RWPE2 (cell line): ENCODE data around the gene VPS45.

Source experiments
- ATAC-seq: fragments of 200-7000 bp; cut with Tn5 transposase; 3 replicates; pipeline ENCODE4 v1.9.1; 2021; ENCODE audit warnings: low read depth
- DNase-seq: peaks from one replicate; pipeline ENCODE4 v3.0.0-alpha.2; 2020; ENCODE audit warnings: low spot score
- H3K27ac ChIP-seq: fragments of 450-650 bp; 2 replicates; pipeline ENCODE4 v1.5.1; 2017; ENCODE audit warnings: mild to moderate bottlenecking; ENCODE audit not compliant: poor library complexity, severe bottlenecking
- H3K27me3 ChIP-seq: fragments of 250-450 bp; sonication (Bioruptor Pico); 2 replicates; pipeline ENCODE4 v1.5.1; 2021; ENCODE audit warnings: mild to moderate bottlenecking, moderate library complexity; ENCODE audit not compliant: insufficient read depth, poor library complexity, severe bottlenecking
- H3K36me3 ChIP-seq: fragments of 250-450 bp; sonication (Bioruptor Pico); 2 replicates; pipeline ENCODE4 v1.5.1; 2020; ENCODE audit warnings: low read depth, mild to moderate bottlenecking, moderate library complexity
- H3K4me1 ChIP-seq: fragments of 250-450 bp; sonication (Bioruptor Pico); 2 replicates; pipeline ENCODE4 v1.5.1; 2021; ENCODE audit warnings: mild to moderate bottlenecking, moderate library complexity; ENCODE audit not compliant: insufficient read depth, poor library complexity, severe bottlenecking
- H3K4me3 ChIP-seq: fragments of 250-450 bp; sonication (Bioruptor Pico); 2 replicates; pipeline ENCODE4 v1.5.1; 2021; ENCODE audit warnings: mild to moderate bottlenecking, moderate library complexity; ENCODE audit not compliant: severe bottlenecking
- H3K9me3 ChIP-seq: fragments of 250-450 bp; sonication (Bioruptor Pico); 2 replicates; pipeline ENCODE4 v1.5.1; 2021; ENCODE audit warnings: mild to moderate bottlenecking, moderate library complexity; ENCODE audit not compliant: severe bottlenecking
- TF ChIP-seq, protein P1 (sequence below): fragments of 450-650 bp; IDR thresholded peaks from one replicate; pipeline ENCODE4 v1.5.1; 2017; ENCODE audit warnings: mild to moderate bottlenecking, moderate library complexity; ENCODE audit not compliant: poor library complexity, severe bottlenecking

The VPS45 gene

DNA sequence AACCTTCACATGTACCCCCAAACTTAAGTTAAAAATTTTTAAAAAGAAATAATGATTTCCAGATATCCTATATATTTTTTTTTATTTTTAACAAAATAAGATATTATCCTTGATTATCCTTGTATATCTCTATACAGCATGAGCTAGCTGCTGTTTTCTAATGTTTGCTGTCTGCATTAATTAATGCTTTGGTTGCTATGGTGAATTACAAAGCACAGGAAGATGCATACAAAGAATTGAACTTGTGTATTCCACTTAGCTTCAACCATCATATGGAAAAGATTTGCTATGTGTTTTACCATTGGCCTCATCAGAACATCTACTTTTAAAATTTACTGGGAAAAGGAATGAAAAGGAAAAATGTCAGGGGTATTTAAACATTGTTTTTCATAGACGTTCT, 35.4 kb downstream of the VPS45 start:
- no peaks in the 10 kb centered on the region for H3K4me1 ChIP-seq
- H3K27ac ChIP-seq = no peak overlapping the region
- DNase-seq (no peak), ATAC-seq (no peak)
- H3K4me3 ChIP-seq = no peak overlapping the region
- peaks cover 11% of the 10 kb centered on the region for H3K36me3 ChIP-seq
- TF ChIP-seq, protein P1, sequence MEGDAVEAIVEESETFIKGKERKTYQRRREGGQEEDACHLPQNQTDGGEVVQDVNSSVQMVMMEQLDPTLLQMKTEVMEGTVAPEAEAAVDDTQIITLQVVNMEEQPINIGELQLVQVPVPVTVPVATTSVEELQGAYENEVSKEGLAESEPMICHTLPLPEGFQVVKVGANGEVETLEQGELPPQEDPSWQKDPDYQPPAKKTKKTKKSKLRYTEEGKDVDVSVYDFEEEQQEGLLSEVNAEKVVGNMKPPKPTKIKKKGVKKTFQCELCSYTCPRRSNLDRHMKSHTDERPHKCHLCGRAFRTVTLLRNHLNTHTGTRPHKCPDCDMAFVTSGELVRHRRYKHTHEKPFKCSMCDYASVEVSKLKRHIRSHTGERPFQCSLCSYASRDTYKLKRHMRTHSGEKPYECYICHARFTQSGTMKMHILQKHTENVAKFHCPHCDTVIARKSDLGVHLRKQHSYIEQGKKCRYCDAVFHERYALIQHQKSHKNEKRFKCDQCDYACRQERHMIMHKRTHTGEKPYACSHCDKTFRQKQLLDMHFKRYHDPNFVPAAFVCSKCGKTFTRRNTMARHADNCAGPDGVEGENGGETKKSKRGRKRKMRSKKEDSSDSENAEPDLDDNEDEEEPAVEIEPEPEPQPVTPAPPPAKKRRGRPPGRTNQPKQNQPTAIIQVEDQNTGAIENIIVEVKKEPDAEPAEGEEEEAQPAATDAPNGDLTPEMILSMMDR = no peak
- H3K9me3 ChIP-seq = no peaks in the 10 kb centered on the region
- H3K27me3 ChIP-seq = no peaks in the 10 kb centered on the region

DNA sequence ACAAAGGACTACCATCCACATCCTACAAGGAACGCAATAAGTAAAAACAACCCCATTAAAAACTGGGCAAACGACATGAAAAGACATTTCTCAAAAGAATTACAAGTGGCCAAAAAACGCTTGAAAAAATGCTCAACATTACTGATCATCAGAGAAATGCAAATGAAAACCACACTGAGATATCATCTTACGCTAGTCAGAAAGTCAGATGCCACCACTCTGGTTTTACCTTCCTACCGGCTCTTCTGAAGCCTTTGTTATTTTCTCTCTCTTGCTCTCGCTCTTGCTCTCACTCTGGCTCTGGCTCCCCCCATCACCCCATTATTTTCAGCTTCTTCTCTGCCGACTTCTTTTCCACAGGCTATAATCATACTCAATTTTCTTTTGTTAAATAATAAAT, 38.8 kb downstream of the VPS45 start:
- DNase-seq (no peak), ATAC-seq (no peak)
- Histone ChIP-seq H3K27ac (no peak overlapping the region), H3K9me3 (no peaks in the 10 kb centered on the region), H3K4me3 (no peak overlapping the region), H3K27me3 (no peaks in the 10 kb centered on the region), H3K4me1 (no peaks in the 10 kb centered on the region), H3K36me3 (0 out of 2 replicates have a peak, but pooled peaks cover 5% of the 10 kb centered on the region)
- TF ChIP-seq, protein P1 = no peak

DNA sequence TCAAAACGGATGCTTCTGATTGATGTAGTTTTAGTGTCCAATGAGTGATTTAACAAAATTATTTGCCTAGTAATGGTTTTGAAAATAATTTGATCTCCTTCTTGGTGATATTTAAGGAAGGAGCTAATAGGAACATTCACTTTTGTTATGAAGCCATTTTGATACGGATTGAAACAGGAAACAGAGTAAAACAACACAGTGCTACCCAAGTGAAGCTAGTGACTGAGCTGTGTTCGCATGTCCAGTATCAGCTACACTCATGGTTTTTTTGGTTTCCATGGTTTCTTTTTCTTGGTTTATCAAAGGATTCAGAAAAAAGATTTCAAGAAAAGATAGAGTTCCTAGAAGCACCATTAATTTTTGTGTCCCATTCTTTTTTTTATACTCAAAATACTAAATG, 42.0 kb downstream of the VPS45 start:
- Histone ChIP-seq H3K36me3 (0 out of 2 replicates have a peak, but pooled peaks cover 5% of the 10 kb centered on the region), H3K4me1 (no peaks in the 10 kb centered on the region), H3K27me3 (no peaks in the 10 kb centered on the region), H3K27ac (no peak overlapping the region), H3K9me3 (no peaks in the 10 kb centered on the region), H3K4me3 (no peak overlapping the region)
- TF ChIP-seq, protein P1 = no peak
- no peak for DNase-seq
- ATAC-seq = no peak

DNA sequence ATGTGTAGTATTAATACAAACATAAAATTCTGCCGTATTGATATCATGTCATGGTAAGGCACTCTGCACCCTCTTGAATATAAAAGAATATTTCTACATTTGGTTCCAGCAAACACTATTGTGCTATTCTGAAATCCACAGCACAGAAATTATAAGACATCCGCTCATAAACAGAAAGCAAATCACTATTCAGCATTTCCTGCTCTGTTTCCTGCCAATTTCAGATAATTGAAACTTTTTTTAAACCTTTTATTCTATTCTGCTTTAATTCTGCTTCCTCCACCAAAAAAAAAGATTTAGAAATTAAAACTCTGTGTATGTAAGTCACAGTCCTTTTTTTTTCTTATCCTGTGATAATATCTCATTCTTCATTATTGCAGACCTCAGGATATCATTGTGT, 42.5 kb downstream of the VPS45 start:
- Histone ChIP-seq H3K27ac (no peak overlapping the region), H3K4me1 (no peaks in the 10 kb centered on the region), H3K9me3 (no peaks in the 10 kb centered on the region), H3K4me3 (no peak overlapping the region), H3K27me3 (no peaks in the 10 kb centered on the region), H3K36me3 (0 out of 2 replicates have a peak, but pooled peaks cover 5% of the 10 kb centered on the region)
- ATAC-seq = no peak
- TF ChIP-seq, protein P1 = no peak
- no peak for DNase-seq

DNA sequence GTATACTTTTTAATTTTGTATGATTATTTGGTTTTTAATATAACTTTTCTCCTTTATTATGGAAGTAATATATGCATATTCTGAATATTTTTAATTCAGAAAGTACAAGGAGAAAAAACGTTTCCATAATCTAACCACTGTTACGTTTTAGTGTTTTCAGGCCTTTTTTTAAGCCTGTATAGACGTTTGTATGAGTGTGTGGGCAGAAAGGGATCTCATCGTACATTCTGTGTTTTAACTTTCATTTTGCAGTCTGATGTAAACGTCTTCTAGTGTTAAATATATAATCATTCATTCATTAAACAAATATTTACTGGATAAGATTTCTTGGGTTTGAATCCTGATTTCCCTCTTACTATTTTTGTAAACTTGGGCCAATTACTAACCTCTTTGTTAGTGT, 44.1 kb downstream of the VPS45 start:
- H3K36me3 ChIP-seq = 0 out of 2 replicates have a peak, but pooled peaks cover 5% of the 10 kb centered on the region
- H3K27ac ChIP-seq = no peak overlapping the region
- H3K4me3 ChIP-seq = no peak overlapping the region
- DNase-seq = no peak
- no peak for ATAC-seq
- H3K4me1 ChIP-seq = no peaks in the 10 kb centered on the region
- H3K27me3 ChIP-seq = no peaks in the 10 kb centered on the region
- no peaks in the 10 kb centered on the region for H3K9me3 ChIP-seq
- TF ChIP-seq, protein P1 = no peak
